Endothelial cell (in vitro differentiated cells): Measurements from ENCODE around the gene ZFHX3. TPM values are rescaled to one million over a fixed set of nuclear protein-coding genes. Genes with fewer than 3 reads are reported as not detected.

Source experiments
- DNase-seq: peaks from one replicate; pipeline ENCODE4 v3.0.0; 2021; ENCODE audit warnings: low spot score
- H3K27ac Mint-ChIP-seq: one replicate; pipeline ENCODE4 v1.8.0; 2021; ENCODE audit warnings: mixed read lengths, inconsistent platforms; ENCODE audit not compliant: unreplicated experiment
- H3K27me3 Mint-ChIP-seq: one replicate; pipeline ENCODE4 v1.8.0; 2021; ENCODE audit warnings: mild to moderate bottlenecking, moderate library complexity, mixed read lengths, inconsistent platforms; ENCODE audit not compliant: unreplicated experiment
- H3K36me3 Mint-ChIP-seq: one replicate; pipeline ENCODE4 v1.8.0; 2021; ENCODE audit warnings: mild to moderate bottlenecking, low read depth, mixed read lengths, inconsistent platforms; ENCODE audit not compliant: unreplicated experiment
- H3K4me1 Mint-ChIP-seq: one replicate; pipeline ENCODE4 v1.8.0; 2021; ENCODE audit warnings: mild to moderate bottlenecking, mixed read lengths, inconsistent platforms; ENCODE audit not compliant: unreplicated experiment
- H3K4me3 Mint-ChIP-seq: one replicate; pipeline ENCODE4 v1.8.0; 2021; ENCODE audit warnings: mild to moderate bottlenecking, mixed read lengths, inconsistent platforms; ENCODE audit not compliant: unreplicated experiment
- H3K9me3 Mint-ChIP-seq: one replicate; pipeline ENCODE4 v1.8.0; 2021; ENCODE audit warnings: mixed read lengths, inconsistent platforms; ENCODE audit not compliant: unreplicated experiment
- CTCF ChIP-seq: fragments of 200-600 bp; sonication (generic); IDR thresholded peaks from one replicate; pipeline ENCODE4 v1.5.0; 2021; ENCODE audit warnings: antibody characterized with exemption; ENCODE audit not compliant: unreplicated experiment
- total RNA-seq: library from RNA; stranded (reverse); fragmentation: NEBNext Ultra II Directional; extraction: Animal tissue kit (Norgen Biotek cat#: 25700); gene quantifications from one replicate; pipeline ENCODE4 v1.2.1, GENCODE V29; 2021; ENCODE audit not compliant: unreplicated experiment

The ZFHX3 gene
- total RNA-seq, 1 donor from 2014 or later = 17.7 TPM

DNA sequence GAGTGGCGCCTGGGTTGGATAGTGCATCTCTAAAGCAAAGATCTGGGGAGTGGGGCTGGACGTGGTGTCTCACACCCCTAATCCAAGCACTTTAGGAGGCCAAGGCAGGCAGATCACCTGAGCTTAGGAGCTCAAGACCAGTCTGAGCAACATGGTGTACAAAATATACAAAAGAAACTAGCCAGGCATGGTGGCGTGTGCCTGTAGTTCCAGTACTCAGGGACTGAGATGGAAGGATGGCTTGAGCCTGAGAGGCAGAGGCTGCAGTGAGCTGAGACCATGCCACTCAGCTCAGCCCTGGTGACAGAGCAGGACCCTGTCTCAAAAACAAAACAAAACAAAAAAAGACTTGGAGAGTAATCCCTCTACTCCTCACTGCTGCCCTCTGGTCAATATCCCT, 96.0 kb downstream of the ZFHX3 start:
- no peak overlapping the region for H3K27ac Mint-ChIP-seq
- no peaks in the 10 kb centered on the region for H3K4me1 Mint-ChIP-seq
- H3K9me3 Mint-ChIP-seq = no peaks in the 10 kb centered on the region
- DNase-seq = no peak
- TF ChIP-seq CTCF = no peak
- H3K4me3 Mint-ChIP-seq = no peak overlapping the region
- peaks cover 7% of the 10 kb centered on the region for H3K27me3 Mint-ChIP-seq
- peaks cover 35% of the 10 kb centered on the region for H3K36me3 Mint-ChIP-seq

- Mint-ChIP-seq H3K9me3 (no peaks in the 10 kb centered on the region), H3K27me3 (peaks cover 7% of the 10 kb centered on the region), H3K36me3 (peaks cover 31% of the 10 kb centered on the region), H3K4me3 (peak overlapping the region; percentile 51), H3K27ac (no peak overlapping the region), H3K4me1 (no peaks in the 10 kb centered on the region)
- TF ChIP-seq CTCF = no peak
- no peak for DNase-seq
Observed at GRCh38 chr16:72950669-72951068, 97.3 kb downstream of the ZFHX3 start.

DNA sequence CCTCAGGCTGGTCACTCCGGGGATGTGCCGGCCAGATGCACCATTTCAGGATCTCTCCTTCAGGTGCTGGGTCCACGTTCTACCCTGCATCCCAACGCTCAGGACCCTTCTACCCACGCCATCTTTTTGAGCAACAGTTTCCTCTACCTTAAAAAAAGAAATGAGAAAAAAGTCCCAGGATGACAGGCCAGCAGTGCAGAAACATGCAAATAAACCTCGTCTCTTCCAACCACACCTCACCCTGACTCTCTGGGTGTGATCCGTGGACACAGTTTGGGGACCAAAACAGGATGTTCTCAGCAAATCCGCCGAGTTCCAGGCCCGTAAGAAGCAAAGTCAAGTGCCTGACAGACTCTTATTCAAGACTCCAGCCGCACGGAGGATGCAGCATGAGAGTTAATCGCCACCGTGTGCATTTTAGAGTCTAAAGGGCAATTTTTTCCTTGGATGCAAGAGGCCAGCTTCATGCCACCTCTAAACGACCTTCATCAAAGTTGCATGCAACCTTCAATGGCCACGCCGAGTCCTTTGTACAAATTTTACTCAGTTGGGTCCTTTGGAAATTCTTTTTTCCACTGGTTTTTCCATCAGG, 99.6 kb downstream of the ZFHX3 start:
- Mint-ChIP-seq H3K4me3 (no peak overlapping the region), H3K9me3 (no peaks in the 10 kb centered on the region), H3K4me1 (no peaks in the 10 kb centered on the region), H3K27me3 (peaks cover 7% of the 10 kb centered on the region), H3K27ac (no peak overlapping the region), H3K36me3 (peaks cover 31% of the 10 kb centered on the region)
- no peak for TF ChIP-seq CTCF
- no peak for DNase-seq

- no peak overlapping the region for H3K4me3 Mint-ChIP-seq
- no peaks in the 10 kb centered on the region for H3K4me1 Mint-ChIP-seq
- no peaks in the 10 kb centered on the region for H3K9me3 Mint-ChIP-seq
- H3K27me3 Mint-ChIP-seq = peaks cover 4% of the 10 kb centered on the region
- peaks cover 31% of the 10 kb centered on the region for H3K36me3 Mint-ChIP-seq
- no peak for TF ChIP-seq CTCF
- no peak for DNase-seq
- H3K27ac Mint-ChIP-seq = no peak overlapping the region
Observed at GRCh38 chr16:72947379-72948237, 100.3 kb downstream of the ZFHX3 start.

DNA sequence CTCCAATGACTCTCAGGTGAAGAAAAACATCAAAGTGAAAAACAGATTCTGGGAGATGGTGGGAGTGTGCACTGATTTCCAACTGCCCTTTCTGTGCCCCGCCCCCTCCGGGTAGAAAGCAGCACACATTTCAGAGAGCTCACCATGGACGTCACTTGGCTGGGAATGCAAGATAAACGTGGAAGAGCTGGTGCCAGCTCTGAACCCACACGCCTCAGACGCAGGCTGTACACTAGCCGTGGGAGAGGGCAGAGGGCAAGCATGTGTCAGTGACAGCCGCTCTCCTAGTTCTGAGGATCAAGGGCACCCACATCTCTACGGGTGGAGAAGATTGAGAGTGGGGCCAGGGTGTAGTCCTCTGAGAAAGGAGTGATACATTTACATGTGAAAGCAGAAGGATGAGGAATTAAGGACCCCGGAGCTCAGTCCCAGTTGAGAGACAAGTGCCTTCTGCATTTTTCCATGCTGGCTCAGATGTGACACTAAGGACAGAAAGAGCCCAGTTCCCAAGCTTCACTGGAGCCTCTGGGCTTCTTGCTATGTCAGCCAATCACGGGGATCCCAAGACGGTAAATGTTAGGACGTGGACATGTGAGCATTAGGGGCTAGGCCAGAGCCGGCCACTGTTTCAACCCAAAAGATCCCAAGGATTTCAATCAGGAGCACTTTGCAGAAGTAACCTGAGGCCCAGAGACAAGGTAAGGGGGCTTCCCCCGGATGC, 101.3 kb downstream of the ZFHX3 start:
- TF ChIP-seq CTCF = no peak
- Mint-ChIP-seq H3K4me1 (peaks cover 5% of the 10 kb centered on the region), H3K36me3 (peaks cover 31% of the 10 kb centered on the region), H3K9me3 (no peaks in the 10 kb centered on the region), H3K27ac (no peak overlapping the region), H3K4me3 (no peak overlapping the region), H3K27me3 (peaks cover 2% of the 10 kb centered on the region)
- no peak for DNase-seq
